HG03354 (cell line): ENCODE data around the gene ZER1.
"Not testable (repeated sequence)": the region's sequence is repeated elsewhere in the genome, so short reads cannot be mapped to it uniquely, and the experiment has no call there.

Experiments
- ATAC-seq: cut with Tn5 transposase; IDR thresholded peaks from one replicate; pipeline ENCODE4 v1.9.1; 2021; ENCODE audit warnings: mild to moderate bottlenecking; ENCODE audit not compliant: unreplicated experiment, poor library complexity, severe bottlenecking

The ZER1 gene

GRCh38 chr9:128790536-128790935 is 18.8 kb upstream of the ZER1 start:
- ATAC-seq = no peak

- no peak for ATAC-seq
These were observed 16.7 kb upstream of the ZER1 start for GRCh38 chr9:128788445-128788844.

DNA sequence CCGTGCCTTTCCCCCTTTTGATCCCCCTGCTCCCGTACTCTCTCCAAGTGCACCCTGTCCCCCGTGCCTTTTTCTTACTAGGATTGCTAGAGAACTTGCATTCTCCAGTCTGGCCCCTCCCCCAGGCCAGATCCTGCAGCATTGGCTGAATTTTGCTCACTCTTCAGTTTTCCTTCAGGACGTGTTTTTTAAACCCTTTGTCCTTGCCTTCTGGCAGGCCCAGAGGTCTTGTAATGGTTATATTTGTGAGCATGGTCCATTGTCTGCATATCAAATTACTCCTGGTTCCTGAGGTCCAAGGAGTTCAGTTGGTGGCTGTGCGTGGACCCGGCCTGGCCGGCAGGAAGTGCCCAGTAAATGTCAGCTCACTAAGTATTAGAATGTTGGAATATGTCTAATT is 15.9 kb upstream of the ZER1 start:
- ATAC-seq = no peak

DNA sequence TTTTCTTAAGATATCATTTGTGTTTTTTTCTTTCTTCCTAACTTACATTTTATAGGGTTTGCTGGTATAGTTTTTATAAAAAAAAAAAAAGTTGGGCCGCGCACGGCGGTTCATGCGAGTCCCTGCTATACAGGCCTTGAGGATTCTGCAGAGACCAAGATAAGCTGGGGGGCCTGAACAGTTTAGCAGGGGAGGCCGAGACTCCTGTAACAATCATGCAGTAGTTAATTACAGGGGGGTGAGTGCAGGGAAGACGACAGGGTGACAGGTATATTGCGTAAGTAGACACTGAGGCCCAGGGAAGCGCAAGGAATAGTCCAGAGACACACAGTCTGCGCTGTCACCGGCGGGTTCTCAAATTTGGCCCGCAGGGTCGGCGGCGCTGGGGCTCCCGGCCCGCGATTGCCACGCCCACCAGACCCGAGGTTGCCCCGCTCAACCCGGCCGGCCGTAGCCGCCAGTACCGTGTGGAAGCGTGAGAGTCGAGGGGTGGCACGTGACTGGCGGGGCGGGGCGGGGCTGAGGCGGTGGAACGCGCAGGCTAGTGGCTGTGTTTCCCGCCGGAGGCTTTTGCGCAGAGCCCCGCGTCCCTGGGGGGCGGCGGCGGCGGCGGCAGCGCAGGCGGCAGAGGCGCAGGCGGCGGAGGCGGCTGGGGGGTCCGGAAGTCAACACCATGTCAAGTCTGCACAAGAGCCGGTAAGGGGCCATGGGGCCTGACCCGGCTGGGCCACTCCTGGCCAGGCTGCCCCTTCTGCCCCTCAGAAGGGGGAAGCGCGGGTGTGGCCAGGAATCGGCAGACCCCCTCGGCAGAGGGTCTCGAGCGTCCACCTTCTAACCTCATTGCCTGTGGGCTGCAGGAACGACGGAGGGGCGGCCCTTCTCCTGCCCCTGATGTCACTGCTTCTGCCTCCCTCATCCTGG is 15.2 kb upstream of the ZER1 start, which contains the start of gene TBC1D13:
TBC1D13 (plus strand) TSS at position 573 of the 921 bp plus-strand sequence; CDS start at position 674, 101 bp downstream.
- peak; percentile 91 for ATAC-seq

DNA sequence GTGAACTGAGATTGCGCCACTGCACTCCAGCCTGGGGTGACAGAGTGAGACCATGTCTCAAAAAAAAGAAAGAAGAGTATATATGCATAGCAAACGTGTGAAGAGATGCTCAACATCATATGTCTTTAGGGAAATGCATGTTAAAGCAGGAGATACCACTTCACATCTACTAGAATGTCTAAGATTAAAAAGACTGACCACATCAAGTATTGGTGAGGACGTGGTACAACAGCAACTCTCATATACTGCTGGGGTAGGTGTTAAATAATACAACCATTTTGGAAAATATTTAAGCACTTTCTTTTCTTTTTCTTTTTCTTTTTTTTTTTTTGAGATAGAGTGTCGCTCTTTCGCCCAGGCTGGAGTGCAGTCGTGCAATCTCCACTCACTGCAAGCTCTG is 13.7 kb upstream of the ZER1 start:
- no peak for ATAC-seq

DNA sequence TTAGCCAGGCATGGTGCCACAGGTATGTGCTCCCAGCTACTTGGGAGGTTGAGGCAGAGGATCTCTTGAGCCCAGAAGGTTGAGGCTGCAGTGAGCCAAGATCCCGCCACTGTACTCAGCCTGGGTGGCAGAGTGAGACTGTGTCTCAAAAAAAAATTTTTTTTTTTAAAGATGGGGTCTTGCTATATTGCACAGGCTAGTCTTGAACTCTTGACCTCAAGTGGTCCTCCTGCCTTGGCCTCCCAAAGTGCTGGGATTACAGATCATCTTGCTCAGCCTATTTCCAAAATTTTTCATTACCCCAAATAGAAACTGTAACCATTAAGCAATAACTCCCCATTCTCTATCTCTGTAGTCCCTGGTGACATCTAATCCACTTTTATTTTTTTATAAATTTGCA is 10.9 kb upstream of the ZER1 start:
- no peak for ATAC-seq

DNA sequence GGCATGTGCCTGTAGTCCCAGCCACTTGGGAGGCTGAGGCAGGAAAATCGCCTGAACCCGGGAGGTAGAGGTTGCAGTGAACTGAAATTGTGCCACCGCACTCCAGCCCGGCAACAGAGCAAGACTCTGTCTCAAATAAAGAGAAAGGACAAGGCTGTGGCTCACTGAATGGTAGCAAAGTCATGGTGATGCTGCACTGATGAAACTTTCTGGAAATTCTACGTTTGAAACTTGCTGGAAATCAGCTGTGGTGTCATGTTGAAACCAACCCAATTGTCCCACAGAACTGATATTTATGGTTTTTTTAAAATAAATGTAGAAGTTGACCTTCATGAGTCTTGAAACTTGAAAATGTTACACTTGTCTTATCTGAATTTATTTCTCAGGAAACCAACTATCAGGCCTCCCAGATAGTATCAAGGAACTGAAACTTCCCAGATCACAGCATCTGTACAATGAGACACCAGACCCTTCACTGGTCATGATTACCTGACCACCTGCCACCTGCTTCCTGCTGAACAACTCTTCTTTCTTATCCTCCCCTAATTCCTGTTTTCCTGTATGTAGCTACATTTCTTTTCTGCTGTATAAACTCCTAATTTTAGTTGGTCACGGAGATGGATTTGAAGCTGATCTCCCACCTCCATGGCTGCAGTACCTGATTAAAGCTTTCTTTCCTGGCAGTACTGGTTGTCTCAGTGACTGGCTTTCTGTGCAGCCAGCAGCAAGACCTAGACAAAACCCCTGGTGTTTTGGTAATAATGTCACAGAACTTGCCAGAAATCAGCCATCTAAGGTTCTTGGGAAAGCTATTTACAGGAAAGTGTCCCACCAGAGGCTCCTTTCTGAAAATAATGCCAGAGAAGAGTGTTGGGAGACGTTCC is 9.7 kb upstream of the ZER1 start:
- ATAC-seq = no peak

- ATAC-seq = not testable (repeated sequence)
These were observed 8.4 kb upstream of the ZER1 start for GRCh38 chr9:128780093-128780492.

GRCh38 chr9:128774804-128775203 is 3.1 kb upstream of the ZER1 start:
- no peak for ATAC-seq

DNA sequence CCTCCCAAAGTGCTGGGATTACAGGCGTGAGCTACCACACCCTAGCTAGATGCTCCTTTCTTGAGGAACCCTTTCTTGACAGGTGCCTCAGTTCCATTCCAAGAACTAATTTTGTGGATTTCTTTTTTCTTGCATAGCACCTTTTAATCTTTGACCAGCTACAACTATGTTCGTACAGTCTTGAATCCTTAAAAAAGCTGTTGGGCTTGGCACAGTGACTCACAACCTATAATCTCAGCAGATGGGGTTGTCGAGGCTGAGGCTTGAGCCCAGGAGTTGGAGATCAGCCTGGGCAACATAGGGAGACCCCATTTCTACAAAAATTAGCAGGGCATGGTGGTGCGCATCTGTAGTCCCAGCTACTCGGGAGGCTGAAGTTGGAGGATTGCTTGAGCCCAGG is 1.3 kb upstream of the ZER1 start:
- no peak for ATAC-seq

DNA sequence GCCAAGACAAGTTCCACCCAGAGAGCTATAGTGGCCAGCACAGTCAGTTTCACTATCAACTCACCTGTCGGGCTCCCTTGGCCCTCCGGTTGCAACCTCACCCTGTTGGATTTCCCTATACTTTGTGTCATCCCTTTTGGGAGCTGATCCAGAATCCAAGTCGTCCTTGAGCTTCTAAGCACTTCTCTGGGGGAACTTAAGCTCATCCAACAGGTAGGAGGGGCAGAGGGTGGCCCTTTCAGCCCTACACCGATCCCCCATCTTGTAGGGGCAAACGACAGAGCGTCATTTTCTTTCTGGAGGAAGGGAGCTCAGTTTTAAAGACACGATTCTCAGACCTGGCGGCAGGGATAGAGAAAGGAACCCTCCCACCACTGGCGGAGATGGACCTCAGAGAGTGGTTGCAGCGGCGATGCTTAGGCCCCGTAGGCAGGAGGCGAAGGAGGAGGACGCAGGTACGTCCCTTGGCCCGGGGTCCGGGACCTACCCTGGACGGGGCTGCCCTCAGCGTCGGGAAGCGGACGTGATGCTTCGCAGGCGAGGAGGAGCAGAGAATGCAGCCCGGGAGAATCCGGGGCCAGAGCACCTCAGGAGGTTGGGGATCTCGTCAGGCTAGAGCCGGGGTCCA is 519 bp downstream of the ZER1 start:
- ATAC-seq = peak; percentile 37

DNA sequence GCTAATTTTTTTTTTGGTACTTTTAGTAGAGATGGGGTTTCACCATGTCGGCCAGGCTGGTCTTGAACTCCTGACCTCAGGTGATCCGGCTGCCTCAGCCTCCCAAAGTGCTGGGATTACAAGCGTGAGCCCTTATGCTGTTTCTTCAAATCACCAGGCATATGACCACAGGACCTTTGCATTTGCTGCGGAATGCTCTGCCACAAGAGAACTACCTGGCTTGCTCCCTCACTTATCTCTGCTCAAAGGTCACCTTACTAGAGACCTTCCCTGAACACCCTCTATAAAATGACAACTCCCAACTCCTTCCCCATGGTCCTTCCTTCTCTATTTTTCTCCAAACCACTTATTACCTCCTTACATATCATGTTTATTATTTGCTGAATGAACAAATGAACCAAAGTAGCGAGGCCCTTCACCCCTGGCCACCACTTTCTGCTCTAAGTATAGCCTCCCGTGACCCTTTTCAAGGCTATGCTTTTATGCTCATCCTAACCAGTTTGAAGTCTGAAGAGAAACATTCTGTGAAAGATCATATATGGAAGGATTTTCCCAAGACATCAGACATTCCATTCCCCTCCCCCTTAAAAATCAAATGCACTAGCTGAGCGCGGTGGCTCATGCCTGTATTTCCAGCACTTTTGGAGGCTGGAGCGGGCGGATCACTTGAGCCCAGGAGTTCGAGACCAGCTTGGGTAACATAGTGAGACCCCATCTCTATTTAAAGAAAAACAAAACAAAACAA is 1.3 kb downstream of the ZER1 start:
- ATAC-seq = no peak

- no peak for ATAC-seq
These were observed 3.1 kb downstream of the ZER1 start for GRCh38 chr9:128768606-128769005.

DNA sequence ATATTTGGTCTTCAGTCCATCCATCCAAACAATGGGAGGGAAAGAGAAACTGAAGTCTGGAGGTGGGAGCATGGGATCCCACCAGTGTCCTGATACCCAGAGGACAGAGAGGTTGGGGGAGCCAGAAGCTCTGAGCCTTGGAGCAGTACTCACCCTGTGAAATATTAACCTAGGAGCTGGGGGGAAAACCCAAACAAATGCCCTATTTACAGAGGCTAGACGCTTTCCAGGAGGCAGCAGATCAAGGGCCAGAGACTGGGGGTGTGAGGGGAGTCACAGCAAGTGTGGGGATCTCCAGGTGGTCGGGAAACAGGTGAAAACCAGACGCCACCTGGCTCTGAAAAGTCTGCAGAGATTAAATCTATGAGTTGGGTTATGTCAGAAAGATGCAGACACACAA is 6.2 kb downstream of the ZER1 start:
- ATAC-seq = no peak

GRCh38 chr9:128764361-128764760 is 7.4 kb downstream of the ZER1 start:
- no peak for ATAC-seq

DNA sequence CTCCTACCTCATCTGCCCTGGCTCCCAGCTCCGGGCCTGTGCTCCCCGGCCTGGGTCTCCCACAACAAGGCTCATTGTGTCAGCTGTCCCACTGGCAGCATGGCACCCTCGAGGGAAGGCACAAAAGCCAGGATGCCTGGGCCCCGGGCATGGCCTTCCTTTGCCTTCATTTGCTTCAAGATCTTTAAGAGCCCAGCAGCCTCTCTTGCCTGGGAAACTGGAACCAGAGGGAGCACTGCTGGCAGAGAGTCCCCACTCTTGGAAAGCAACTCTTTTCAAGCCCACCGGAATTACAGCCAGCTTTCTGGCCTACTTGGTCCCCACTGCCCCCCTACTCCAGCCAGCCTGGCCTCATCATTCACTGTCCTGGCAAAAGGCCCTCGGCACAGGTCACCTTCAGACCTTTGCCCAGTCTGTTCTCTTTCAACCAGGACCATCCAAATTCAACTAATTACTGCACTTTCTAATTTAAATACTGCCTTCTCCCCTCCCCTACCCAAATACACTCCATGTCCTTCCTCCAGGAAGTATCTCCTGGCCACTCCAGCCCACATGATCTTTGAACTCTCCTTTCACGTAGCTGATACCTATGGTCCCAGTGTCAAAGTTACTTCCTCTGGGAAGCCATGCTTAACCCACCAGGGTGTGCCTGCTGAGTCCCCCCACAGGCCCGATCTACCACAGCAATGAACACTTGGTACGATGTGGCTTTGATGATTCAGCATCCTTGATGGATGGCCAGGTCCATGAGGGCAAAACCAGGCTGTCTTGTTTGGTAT is 8.9 kb downstream of the ZER1 start:
- ATAC-seq = no peak

GRCh38 chr9:128757602-128758001 is 14.1 kb downstream of the ZER1 start:
- ATAC-seq = no peak

GRCh38 chr9:128753627-128754026 is 18.1 kb downstream of the ZER1 start:
- ATAC-seq = no peak
